Suprapubic skin (tissue), 4 donors: ENCODE measurements around the gene FRMD4A.

Experiments used
- CTCF ChIP-seq, 2 donors: fragments of 200-600 bp in 1 of 2; fragments of 450-650 bp in 1 of 2; sonication (generic) in 1 of 2; IDR thresholded peaks; one replicate each; pipeline ENCODE4 v1.5.1; 2016 to 2019; ENCODE audit warnings: antibody characterized with exemption in 2 of 2, mild to moderate bottlenecking in 1 of 2, moderate library complexity in 1 of 2
- EP300 ChIP-seq: sonication (generic); formaldehyde crosslinking; IDR thresholded peaks from one replicate; pipeline ENCODE4 v1.6.1; 2017; ENCODE audit warnings: antibody characterized with exemption
- POLR2AphosphoS5 ChIP-seq, 3 donors: sonication (generic); formaldehyde crosslinking; IDR thresholded peaks; one replicate each; pipeline ENCODE4 v1.6.1; 2017; ENCODE audit warnings: antibody characterized with exemption in 3 of 3

GRCh38 chr10:14173391-14173705 lies 157.4 kb downstream of the FRMD4A start:
- TF ChIP-seq POLR2AphosphoS5 (IDR thresholded peaks at IDR 0.05) (no peak), CTCF (IDR thresholded peaks at IDR 0.05) (no peak), EP300 (no peak)
